ENCODE data around the gene UCK1. TPM values are rescaled to one million over a fixed set of nuclear protein-coding genes. Genes with fewer than 3 reads are reported as not detected.

The UCK1 gene
- total RNA-seq, 1 donor from 2014 or later = 15.3 TPM

DNA sequence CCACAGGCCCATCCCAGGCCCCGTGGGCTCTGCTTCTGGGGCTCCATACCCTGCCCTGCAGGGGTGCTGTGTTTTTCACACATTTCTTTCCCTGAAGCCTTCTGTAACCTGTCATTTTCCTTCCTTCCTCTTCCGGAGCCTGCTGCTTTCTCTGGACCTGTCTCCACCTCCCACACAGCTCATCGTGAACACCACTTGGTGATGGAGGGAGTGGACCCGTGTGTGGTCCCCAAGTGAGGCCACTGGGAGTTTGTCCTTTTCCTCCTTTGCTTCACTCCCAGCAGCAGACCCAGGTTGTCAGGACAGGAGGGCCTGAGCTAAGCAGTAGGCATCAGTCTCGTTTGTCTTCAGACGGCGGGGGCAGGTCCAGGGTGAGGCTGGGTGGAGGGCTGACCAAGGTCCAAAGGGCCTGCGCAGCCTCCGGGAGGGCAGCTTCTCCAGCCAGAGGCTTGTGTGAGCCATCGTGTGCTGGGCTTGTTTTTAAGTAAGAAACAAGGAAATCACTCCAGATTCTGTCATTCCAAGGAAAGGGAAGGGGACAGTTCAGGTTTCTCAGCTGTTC, 34.1 kb downstream of the UCK1 start:
- ATAC-seq = no peak

DNA sequence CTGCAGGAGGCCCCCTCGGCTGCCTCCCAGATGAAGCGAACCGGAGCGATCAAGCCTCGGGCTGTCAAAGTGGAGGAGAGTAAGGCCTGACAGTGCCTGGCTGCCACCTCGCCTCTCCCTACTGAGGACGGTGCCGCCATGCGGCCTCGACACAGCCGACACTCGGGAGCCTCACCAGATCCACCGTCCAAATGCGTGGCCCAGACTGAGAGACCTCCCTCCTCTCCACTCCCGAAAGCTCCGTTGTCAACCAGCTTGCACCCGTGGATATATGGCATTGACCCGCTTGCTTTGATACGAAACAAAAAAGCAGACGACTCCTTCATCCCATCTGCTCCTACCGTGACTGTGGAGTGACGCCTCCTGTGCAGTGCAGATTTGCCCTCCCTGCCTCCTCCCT, 35.3 kb downstream of the UCK1 start:
- ATAC-seq = no peak

DNA sequence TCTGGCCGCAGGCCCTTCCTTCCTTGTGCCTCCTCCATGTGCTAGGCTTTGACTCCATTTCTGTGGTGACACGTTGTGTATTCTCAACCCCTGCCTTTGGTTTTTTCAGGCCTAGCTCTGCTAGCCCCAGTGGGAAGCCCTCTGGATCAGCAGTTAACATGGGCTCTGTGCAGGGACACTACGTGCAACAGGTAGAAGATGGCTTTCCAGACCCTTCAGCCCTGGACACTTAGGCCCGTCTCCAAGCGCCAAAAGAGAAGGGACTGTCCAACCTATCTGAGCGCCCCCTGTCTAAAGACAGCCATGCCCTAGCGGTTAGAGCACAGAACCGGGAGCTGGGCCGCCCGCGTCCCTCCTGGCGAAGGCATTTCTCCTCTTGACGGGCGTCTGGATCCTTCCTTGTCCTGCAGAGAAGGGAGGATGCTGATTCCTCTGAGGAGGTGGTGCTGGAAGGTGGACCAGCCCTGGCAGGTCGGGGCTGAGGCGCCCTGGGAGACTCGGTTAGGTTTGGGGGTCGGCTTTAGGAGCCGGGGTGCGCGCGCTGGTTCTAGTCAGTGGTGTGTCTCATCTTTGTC, 36.7 kb downstream of the UCK1 start:
- ATAC-seq = no peak

DNA sequence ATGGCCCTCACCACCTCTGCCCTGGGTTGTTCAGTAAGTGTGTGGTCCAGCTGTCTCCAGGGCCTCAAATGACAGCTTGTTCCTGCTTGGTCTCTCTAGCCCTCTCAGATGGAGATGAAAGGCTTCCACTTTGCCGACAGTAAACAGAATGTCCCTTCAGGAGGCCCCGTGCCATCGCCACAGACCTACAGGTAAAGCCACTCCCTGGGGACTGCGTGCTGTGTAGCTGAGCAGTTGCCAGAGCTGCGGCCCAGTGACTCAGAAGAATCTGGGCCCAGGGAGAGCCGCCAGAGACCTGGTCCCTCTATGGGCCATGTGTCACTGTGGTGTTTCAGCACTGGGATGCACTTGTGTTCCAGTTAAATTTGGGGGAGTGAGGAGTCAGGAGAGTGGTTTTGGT, 39.0 kb downstream of the UCK1 start:
- no peak for ATAC-seq

DNA sequence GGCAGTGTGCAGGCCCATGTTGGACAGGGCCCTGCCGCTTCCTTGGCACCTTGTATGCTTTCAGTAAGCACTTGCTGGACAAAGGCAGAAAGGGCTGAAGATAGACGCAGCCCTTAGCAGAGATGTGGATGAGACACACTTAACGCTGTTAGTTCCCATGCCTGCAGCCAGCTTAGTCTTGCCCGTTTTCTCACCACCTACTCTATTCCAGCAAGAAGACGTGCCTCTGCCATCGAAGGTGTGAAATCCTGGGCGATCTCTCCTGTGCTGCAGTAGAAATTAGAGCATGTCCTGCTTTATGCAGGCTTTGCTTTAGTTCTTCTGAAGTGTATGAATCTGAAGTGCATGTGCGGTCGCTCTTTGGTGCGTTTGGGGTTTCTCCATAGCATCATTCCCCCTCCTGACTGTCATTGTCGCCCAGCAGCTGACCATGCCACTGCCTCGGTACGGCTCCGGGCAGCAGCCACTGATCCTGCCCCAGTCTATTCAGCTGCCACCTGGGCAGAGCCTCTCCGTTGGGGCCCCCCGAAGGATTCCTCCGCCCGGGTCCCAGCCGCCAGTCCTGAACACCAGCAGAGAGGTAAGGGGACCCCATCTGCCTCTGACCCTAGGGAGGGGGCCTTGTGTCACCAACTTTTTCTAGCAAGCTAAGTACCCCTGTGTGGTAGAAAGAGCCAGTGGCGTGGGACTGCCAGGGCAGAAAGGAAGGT, 39.9 kb downstream of the UCK1 start:
- no peak for ATAC-seq

DNA sequence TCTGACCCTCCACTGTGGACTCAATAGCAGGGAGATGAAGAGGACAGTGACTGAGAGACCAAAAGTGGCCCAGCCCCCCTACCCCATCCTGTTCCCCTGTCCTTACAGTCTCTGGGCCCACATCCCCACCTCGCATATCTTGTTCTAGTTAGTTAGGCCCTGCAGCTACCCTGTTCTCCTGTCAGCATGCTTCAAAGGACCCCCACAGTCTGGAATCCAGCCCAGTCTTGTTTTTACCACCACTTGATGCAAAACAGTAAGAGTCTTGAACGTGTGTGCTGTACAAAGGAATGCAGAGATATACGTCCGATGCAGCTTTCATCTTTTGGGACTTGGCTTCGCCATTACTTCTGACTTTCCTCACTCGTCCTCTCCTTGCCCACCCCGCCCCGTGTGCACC, 40.5 kb downstream of the UCK1 start:
- ATAC-seq = no peak

DNA sequence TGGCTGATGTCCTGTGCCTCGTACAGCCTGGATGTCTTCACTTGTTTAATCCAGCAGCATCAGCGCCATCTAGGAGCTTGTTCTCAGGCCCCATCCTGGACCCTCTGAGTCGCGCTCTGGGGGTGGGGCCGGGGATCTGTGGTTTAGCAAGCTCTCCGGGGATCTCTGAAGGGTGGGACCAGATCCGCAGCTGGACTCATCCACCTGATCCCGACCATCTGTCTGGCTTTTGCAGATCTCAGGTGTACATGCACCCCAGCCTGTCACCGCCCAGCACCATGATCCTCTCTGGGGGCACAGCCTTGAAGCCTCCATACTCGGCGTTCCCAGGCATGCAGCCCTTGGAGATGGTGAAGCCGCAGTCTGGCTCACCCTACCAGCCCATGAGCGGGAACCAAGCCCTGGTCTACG, 43.4 kb downstream of the UCK1 start:
- no peak for ATAC-seq

DNA sequence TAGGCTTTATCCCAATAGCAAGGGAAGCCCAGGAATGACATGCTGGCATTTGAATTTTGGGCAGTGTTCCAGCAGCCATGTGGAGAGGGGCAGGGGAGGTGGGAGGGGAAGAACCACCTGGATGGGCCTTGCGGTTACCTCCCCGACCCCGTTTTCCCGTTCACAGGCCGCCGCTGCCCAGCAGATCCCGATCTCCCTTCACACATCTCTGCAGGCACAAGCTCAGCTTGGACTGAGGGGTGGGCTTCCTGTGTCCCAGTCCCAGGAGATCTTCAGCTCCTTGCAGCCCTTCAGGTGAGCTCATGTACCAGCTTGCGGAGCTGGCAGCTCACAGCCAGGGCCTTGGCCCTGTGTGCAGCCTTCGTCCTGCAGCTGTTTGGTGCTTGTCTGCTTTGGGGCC, 44.1 kb downstream of the UCK1 start:
- ATAC-seq = no peak

DNA sequence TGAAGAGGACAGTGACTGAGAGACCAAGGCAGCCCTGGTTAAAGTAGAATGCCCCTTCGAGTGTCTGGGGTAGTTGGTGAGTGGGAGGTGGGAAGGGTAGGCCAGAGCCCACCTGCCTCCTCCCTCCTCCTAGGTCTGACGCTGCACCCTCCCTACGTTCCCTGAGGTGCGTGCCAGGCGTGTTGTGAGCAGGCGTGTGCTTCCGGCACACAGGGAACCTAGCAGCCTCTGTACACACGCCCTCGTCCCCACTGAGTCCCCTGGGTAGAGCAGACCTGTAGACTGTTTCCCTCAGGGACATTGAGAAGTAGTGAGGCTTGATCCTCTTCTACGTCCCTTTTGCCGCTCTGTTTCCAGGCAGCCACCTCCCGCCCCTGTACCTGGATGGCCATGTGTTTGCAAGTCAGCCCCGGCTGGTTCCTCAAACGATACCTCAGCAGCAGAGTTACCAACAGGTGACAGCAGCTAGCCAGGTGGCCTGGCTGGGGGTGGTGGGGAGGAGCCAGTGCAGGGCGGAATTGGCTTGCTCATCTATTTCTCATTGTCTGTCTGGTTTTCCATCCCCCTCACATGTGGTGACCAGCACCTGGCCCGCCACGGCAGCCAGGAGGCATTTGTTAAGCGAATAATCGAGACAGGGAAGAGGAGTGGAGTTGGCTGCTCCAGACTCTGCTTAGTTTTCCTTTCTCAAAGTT, 45.2 kb downstream of the UCK1 start:
- ATAC-seq = no peak

DNA sequence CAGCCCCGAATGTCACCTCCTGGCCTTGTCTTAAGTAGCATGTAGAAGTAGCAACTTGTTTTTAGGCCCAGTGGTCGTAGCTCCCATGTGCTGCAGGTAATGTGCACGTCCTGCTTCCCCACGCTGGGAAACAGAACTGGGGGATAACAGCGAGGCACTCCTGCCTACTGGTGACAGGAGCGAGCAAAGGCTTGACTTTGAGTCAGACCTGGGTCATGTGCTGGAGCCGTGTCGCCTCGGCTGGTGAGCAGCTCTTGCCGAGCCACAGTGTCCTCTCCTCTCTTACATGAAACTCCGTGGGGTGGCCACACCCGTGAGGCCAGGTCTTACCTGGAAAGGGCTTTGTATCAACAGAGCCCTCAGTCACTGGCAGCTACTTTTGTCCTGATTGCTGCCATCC, 45.9 kb downstream of the UCK1 start:
- ATAC-seq = peak; percentile 22

DNA sequence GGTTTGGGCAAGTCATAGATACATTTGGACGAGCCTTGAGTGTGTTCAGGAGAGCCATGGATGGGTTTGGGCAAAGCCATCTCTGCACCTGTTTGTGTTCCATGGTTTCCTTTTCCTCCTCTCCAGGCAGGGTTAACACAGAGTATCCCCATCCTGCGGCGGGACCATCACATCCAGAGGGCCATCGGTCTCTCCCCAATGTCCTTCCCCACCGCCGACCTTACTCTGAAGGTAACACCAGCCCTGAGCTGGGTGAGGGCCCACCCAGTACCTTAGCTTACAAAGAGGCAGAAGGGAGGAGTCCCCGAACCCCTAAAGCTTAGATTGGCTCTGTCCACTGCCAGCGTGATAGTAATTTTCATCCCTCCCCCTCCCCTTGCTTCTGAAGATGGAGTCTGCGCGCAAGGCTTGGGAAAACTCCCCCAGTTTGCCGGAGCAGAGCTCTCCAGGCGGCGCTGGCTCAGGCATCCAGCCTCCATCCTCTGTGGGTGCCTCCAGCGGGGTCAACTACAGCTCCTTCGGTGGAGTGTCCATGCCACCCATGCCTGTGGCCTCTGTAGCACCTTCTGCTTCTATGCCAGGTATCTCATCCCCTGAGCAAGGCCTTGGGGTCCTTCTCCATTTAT, 46.4 kb downstream of the UCK1 start:
- no peak for ATAC-seq

DNA sequence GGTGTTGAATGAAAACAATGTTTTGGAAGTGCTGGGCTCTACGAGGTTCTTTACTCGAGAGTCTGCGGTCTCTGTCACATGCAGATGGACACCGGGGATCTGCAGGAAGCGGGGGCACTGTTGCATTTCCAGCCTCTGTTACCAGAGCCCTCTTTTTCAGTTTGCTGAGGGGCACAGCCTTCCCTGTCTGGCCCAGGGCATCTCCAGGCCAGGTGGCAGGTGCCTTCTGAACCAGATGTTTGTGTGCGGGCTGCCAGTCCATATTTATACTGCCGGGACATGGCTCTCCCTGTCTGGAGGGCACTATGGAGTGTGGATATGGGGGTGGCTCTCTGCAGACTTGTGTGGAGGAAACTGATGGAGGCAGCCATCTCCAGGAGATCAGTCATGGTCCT, 47.0 kb downstream of the UCK1 start:
- ATAC-seq = no peak

DNA sequence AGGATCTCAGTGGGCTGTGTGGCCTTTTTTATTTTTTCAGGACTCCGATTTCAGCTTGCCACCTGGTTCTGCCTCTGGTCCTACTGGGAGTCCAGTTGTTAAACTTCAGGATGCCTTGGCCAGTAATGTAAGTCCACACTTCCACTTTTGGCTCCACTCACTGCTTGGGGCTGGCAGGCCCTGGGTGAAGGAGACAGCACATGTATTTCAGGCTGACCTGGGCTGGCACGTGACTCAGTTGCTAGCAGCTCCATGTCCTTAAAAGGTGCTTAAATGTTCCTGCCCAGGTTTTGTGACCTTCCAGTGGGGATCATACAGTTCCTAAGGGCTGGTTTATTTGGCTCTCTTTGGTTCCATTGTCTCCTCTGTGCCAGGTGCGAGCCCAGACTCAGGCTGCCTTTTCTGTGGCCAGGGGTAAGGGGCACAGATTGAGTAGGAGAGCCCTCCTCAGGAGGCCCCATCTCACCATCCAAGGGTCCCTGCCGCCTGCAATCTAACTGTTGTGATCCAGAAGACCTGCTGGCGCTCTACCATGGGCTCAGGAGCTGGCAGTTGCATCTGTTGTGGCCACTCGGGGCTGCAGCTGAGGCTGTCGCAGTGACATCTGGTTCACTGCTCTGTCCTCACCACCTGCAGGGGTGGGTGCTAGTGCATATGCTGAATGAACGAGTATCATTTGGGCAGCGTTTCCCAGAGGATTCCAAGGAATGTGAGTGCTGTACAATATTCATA, 47.6 kb downstream of the UCK1 start:
- peak; percentile 67 for ATAC-seq

DNA sequence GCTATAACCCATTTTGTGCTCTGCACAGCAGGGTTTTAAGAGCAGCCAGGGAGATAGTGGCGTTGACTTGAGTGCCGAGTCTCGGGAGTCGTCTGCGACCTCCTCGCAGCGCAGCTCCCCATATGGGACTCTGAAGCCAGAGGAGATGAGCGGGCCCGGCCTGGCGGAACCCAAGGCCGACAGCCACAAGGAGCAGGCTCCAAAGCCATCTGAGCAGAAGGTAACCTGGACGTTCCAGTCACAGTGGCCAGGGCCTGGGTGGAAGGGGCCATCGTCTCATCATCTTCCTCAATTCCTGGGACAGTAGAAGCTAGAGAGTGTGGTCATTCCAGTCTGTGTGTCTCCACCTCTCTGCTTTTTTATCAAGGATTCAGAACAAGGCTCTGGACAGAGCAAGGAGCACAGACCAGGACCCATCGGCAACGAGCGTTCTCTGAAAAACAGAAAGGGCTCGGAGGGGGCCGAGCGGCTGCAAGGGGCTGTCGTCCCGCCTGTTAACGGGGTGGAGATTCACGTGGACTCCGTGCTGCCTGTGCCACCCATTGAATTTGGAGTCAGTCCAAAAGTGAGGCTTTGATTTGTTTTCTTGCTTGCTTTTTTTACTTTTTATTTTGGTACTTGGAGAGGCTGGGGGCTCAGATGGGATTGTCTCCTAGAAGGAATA, 48.6 kb downstream of the UCK1 start:
- no peak for ATAC-seq

DNA sequence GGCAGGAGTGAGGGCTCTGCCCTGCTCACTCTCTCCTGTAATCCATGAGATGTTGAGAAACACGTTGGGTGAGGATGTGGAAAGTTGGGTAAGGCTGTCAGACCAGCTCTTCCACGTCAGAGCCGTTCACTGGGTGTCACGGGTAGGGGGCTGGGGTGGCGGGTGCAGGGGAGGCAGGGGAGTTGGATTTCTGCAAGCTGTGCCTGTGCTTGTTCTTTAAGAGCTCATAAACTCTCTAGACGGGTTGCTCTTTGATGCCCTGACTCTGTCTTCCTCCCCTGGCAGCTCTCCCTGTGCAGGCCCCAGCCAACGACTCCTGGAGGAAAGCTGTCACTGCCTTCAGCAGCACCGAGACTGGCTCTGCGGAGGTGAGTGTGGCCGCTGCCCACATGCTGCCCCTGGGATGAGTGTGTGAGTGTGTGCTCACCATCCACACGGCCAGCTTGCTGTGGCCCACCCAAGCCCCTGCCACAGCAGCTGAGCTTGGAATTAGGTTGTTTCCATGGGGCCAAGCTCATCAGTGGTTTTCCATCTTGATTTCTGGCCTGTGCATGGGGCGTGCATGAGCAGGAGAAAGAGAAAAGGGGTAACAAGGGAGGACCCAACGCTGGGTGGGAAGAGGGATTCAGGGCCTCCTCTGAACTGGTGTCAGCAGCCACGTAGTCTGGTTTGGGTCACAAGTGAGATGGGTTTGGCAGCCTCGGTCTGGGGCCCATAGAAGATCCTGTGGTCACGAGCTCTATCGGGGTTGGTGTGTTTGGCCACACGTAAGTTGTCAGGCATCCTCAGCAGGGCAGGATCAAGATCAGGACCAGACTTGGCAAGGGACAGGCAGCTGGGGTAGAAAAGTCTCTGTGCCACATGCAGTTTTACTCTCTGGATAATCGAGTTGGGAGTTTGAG, 49.4 kb downstream of the UCK1 start:
- ATAC-seq = peak; percentile 87

DNA sequence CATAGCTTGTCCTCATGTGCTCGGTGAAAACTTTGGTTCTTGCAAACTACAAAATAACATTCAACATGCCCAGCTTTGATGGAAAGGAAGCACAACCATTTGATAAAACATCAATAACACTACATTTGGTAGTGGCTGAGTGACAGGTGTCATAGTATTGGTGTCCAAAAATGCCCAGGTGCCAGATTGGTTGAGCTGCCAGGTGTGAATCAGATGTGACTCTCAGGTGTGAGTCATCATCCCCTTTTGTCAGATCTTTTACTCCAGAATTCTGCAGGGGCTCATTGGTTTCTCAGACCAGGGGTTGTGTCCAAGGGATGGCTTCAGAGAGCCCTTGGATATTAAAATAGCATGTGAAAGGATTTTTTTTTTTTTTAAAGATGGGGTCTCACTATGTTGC, 50.8 kb downstream of the UCK1 start:
- no peak for ATAC-seq

DNA sequence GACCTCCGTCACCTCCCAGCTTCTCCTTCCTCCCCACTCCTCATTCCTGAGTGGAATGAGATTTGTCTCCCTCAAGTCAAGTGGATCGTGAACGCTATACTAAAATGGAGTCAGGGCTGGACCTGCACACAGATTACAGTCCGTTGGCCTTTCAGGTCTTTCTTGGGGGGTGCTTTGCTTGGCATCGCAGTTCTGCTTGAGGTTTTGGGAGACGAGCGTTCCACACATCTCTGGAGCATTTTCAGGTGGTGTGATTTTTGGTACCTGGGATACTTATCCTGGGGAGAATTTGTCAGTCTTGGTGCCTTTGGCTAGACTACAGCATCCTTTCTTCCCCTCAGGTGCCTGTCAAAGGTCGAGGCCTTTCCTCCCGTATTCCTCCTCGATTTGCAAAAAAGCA, 52.2 kb downstream of the UCK1 start:
- ATAC-seq = no peak

DNA sequence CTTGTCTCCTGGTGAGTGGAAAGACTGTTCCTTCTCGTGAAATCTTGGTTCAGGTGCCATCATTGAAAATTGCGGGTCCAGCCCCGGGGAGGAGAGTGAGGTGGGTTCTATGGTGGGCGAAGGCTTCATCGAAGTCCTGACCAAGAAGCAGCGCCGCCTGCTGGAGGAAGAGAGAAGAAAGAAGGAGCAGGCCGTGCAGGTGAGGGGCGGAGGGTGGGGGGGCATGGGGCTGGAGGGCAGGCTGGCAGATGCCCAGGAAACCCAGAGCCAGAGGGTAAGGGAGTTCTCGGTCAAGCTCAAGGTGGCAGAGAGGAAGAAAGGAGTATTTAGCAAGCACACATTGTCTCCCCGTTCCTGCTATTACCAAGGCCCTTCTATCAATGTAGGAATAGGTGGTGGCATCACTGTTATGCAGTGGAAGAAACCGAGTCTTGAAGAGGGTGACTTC, 52.6 kb downstream of the UCK1 start:
- no peak for ATAC-seq

DNA sequence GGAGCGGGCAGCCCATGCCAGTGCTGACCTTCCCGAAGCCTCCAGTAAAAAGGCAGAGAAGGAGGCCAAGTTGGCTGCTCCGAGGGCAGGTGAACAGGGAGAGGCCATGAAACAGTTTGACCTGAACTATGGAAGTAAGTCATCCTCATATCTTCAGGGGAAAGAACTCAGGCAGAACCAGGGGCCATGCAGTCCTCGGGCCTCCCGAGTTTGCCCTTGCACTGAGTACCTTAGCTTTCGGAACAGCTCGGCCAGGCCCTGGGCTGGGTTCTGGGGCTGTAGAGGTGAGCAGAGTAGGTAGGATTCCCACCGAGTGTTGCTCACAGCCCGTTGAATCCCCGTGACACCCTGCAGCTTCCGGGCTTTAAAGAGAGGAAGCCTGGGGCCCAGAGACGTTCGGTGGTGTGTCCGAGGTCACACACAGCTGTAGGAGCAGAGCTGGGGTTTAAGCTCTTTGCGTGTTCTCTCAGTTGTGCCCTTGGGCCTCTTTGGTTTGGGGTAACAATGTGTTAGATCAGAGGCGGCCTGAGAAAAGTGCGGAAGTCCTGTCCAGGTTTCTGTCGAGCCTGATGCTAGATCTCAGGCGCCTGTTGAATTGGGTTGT, 53.1 kb downstream of the UCK1 start:
- ATAC-seq = no peak

DNA sequence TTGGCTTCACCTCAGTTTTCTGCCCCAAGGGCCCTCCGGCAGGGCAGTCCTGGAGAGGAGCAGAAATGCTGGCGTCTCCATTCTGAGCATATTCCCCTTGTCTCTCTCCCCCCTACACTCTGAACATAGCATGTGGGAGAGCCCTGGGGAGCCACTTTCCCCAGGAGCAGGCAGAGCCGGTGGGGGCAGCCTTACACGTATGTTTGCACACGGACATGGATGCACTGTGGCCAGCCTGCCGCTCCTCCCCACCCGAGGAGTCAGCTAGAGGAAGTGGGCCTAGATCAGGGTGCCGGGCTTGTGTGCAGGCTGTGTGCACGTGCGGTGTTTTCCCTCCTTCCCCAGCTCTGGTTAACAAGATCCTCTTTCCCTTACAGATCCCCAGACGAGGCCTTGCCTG, 53.7 kb downstream of the UCK1 start:
- no peak for ATAC-seq
